Inflammatory macrophage treated with lipopolysaccharide for 1 hour (primary cell): ENCODE measurements around the gene SHISAL2A.

Experiments
- DNase-seq, 2 donors: peaks; one replicate each; pipeline ENCODE4 v3.0.0-alpha.2; 2020 to 2022

The SHISAL2A gene

DNA sequence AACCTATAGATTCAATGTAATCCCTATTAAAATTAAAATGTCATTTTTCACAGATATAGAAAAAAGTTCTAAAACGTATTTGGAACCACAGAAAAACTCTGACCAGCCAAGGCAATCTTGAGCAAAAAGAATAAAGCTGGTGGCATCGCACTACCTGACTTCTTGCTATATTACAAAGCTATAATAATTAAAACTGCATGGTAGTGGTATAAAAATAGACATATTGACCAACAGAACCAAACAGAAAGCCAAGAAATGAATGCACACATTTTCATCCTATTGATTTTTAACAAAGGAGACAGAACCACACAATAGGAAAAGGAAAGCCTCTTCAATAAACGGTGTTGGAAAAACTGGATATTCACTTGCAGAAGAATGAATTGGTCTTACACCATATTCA lies 9.2 kb upstream of the SHISAL2A start:
- DNase-seq, result no peak

DNA sequence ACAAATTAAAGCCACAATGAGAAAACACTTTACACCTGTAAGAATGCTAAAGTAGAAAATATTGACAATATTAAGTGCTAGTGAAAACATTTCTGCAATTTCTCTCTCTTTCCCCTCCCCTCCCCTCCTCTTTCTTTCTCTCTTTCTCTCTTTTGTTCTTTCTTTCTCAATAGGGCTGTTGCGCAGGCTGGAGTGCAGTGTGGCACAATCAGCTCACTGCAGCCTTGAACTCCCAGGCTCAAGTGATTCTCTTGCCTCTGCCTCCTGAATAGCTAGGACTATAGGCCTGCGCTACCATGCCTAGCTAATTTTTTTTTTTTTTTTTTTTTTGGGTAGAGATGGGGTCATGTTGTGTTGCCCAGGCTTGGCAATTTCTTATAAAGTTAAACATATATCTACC lies 5.9 kb upstream of the SHISAL2A start:
- DNase-seq, result no peak

GRCh38 chr1:52628614-52629324 lies 4.2 kb upstream of the SHISAL2A start:
- DNase-seq, result no peak

DNA sequence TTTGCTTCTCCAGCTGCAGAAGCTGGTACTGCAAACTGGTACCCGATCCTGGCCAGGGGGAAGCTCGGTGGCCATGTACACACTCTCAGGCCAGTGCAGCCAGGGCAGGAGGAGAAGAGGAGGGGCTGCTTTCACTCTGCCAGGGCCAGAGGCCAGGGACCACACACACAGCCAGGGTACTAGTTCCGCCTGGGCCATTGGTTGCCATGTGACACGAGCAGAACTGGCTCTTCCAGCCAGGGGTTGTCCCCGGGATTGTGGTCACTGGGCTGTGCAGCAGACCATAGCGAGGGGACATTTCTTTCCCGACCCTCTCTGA lies 3.7 kb upstream of the SHISAL2A start:
- DNase-seq, result no peak

DNA sequence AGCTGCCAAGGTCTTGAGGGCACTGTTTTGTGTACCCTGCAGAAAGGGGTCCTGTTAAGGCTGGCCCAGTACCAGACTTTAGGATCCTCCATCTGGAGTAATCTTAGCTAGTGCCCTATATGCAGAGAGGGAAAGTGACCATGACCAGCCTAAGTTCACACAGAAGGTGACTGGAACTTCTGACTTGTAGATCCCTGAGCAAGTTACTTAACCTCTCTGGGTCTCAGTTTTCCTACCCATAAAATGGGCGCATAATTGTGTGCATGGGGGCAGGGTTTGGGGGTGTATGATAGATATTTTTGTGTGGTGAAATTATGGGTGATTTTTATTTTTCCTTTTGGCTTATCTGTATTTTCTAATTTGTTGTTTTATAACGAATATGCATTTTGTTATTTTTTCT lies 3.3 kb upstream of the SHISAL2A start:
- DNase-seq, result no peak

DNA sequence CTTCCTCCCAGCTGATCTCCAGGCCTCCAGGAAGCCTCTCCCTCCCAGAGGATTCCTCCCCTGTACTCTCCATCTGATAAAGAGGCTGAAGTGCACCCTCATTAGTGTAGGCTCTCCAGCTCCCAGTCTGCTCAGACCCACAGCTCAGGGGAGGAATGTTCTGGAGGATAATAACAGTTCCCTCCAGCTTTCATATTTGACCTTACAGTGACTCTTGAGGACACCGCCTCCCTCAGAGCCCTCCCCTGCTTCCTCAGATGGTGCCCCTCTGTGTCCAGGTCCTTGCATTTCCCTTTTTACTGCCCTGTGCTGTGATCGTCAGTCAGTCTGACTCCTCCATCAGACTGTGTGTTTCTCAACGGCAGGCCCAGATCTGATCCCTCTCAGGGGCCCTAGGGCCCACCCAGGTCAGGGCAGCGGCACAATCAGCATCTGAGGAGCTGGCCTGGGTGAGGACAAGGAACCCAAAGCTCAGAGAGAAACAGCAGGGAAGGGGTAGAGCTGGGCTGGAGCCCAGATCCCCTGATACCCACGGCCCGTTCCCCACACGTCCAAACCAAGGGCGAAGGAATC lies 1.1 kb upstream of the SHISAL2A start:
- DNase-seq, result no peak

GRCh38 chr1:52633291-52633754 lies 355 bp downstream of the SHISAL2A start:
- no peak for DNase-seq

DNA sequence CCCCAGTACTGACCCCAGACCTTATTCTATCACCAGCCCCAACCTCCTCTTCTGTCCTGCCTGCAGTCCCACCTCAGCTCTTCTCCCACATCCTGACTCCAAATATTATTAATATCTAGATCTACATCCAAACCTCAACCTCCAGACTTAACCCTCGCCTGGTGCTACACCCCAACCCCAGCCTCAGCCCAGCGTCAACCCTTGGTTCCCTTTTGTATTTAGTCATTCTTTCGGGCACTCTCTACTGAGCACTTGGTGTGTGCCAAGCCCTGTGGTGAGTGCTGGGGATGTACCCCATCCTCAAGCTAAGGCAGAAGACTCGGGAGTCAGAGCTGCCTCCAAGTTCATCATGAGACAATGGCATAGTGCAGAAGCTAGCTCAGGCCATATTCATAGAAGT lies 1.1 kb downstream of the SHISAL2A start:
- DNase-seq, result no peak

- no peak for DNase-seq
Measured at GRCh38 chr1:52635321-52636089, 2.5 kb downstream of the SHISAL2A start.

- DNase-seq, result peak; percentile 32 to 38
Measured at GRCh38 chr1:52636721-52637695, 4.0 kb downstream of the SHISAL2A start.

- DNase-seq, result no peak
Measured at GRCh38 chr1:52637946-52638345, 5.0 kb downstream of the SHISAL2A start.

DNA sequence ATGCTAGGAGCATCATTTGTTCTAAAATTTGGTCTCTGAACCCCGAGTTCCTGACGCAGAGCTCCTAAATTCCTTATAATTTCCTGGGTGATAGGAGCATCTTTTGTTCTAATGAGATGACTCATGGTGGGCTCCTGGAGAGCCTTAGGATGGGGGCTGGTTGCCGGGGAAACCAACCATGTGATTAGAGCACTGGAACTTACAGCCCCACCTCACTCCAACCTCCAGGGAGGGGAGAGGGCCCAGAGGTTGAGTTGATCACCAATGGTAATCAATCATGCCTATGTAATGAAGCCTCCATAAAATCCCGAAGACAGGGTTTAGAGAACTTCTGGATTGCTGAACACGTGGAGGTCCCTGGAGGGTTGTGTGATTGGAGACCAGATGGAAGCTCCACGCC lies 7.7 kb downstream of the SHISAL2A start:
- no peak for DNase-seq

DNA sequence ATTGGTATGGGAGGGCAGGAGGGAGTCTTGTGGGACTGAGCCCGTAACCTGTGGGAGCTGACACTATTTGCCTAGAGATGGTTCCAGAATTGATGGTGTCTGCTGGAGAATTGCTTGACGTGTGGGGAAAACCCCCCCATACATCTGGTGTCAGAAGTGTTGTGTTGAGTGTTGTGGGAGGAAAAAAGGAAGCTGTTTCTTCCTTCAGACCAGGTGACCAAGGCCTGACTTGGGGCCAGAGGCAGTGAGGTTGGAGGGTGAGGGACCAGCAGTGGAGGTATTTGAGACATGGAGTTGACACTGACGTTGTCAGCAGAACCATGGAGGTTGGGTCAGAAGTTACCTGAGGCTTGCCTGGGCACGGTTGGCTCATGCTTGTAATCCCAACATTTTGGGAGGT lies 8.3 kb downstream of the SHISAL2A start:
- peak in 1 of 2 donors; percentile 27 for DNase-seq

DNA sequence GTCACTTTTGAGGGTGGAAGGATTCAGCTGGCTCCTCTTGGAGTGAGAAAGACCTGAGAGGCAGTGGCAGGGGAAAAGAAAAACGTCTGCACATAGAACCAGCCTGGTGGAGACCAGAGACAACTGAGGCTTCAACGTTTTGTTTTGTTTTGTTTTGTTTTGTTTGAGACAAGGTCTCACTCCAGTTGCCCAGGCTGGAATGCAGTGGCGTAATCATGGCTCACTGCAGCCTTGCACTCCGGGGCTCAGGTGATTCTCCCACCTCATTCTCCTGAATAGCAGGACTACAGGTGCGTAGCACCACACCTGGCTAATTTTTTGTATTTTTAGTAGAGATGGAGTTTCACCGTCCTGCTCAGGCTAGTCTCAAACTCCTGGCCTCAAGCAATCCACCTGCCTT lies 12.3 kb downstream of the SHISAL2A start:
- no peak for DNase-seq

DNA sequence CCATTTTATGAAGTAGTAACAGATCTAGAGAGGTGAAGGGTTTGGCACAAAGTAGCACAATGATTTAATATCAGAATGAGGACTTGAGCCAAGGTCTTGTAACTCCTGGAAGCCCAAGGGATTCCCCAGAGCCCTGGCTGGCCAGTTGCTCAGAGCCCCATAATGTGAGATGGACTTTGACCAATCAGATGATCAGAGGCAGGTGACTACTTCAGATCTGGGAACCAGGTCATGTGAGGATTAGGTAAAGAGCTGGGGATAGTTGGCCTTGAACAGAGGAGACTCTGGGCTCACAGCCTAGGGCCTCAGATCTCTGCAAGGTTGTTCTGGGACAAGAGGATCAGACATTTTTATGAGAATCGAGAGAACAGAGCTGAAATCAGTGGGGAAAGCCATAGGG lies 18.9 kb downstream of the SHISAL2A start:
- DNase-seq, result peak in 1 of 2 donors; percentile 65

DNA sequence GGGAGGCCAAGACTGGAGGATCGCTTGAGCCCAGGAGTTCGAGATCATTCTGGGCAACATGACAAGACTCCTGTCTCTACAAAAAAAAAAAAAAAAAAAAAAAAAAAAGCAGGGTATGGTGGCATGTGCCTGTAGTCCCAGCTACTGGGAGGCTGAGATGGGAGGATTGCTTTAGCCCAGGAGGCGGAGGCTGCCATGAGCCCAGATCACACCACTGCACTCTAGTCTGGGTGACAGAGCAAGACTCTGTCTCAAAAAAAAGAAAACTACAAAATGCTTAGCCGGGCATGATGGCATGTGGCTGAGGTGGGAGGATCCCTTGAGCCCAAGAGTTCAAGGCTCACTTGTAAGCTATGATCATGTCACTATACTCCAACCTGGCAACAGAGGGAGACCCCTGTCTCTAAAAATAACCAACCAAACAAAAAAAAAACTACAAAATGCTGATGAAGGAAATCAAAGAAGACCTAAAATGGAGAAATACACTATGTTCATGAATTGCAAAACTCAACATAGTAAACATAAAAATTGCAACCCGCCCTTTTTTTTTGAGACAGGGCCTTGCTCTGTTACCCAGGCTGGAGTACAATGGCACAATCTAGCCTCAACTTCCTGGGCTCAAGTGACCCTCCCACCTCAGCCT lies 20.4 kb downstream of the SHISAL2A start:
- DNase-seq, result no peak

- no peak for DNase-seq
Measured at GRCh38 chr1:52654063-52654462, 21.1 kb downstream of the SHISAL2A start.

DNA sequence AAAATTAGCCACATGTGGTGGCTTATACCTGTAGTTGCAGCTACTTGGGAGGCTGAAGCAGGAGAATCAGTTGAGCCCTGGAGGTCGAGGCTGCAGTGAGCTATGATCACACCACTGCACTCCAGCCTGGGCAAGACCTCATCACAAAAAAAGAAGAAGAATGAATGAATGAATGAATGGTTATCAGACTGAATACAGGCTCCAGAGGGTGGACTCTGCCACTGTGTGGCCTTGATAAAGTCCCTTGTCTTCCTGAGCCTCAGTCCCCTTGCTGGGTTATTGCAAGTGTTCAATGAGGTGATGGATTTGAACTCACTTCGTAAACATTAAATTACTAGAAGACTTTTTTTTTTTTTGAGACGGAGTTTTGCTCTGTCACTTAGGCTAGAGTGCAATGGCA lies 24.7 kb downstream of the SHISAL2A start:
- no peak for DNase-seq

DNA sequence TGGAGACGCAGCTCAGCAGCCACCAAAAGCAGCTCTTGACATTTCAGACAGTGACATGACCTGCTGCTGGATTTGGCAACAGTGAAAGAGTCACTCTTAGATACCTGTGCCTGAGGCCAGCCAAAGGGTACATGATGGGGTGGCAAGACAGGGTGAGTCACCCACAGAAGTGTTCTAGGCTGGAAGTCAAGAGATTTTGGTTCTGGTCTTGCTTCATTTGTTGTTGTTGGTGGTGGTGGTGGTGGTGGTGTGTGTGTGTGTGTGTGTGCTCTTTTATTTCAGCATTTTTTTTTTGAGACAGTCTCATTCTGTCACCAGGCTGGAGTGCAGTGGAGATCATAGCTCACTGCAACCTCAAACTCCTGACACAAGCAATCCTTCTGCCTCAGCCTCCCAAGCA lies 25.8 kb downstream of the SHISAL2A start:
- no peak for DNase-seq

- no peak for DNase-seq
Measured at GRCh38 chr1:52659356-52659755, 26.4 kb downstream of the SHISAL2A start.

DNA sequence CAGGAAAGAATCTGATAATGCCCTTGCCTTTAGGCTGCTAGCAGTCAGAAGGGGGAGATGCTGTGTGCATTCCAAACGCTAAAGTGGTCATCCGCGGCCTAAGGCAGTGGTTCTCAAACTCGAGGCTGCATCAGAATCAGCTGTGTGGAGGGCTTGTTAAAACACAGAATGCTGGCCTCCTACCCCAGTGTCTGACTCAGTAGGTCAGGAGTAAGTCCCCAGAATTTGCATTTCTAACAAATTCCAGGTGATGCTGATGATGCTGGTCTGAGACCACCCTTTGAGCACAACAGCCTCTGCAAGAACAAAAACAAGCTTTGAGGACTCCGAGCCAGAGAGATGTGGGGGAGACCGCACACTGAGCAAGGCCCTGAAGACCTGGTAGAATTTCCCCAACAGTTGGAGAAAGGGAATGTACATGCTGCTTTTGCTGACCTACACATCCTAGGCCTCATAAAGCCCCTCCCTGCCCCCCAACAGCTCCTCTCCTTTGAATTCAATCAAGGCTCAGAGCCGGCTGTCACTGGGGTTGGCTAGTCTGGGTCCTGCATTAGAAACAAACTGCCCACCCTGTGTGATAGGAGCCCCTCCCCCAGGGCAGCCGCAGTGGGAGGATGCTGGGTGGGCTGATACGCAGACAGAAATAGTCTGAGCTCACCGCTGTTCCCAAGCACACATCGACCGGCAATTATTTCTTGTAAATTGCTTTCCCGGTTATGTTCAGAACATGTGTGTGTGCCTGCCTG lies 27.1 kb downstream of the SHISAL2A start:
- DNase-seq, result no peak

GRCh38 chr1:52660807-52661206 lies 27.8 kb downstream of the SHISAL2A start:
- DNase-seq, result no peak
